Sciatic nerve (tissue), 2 donors: ENCODE measurements around the gene SH2D3A. TPM values are rescaled to one million over a fixed set of nuclear protein-coding genes. Genes with fewer than 3 reads are reported as not detected.
"Not testable (repeated sequence)": the region's sequence is repeated elsewhere in the genome, so short reads cannot be mapped to it uniquely, and the experiment has no call there.

Source experiments
- ATAC-seq: fragments of 200-7000 bp; cut with Tn5 transposase; one replicate; pipeline ENCODE4 v1.9.1; 2020; ENCODE audit warnings: mild to moderate bottlenecking, moderate library complexity
- DNase-seq: peaks from one replicate; pipeline ENCODE4 v3.0.0-alpha.2; 2020; ENCODE audit warnings: low spot score
- intact Hi-C: fragments of 100-400 bp; cut with DNase I; formaldehyde crosslinking; loops from one replicate; pipeline ENCODE4 v1.14.2; 2022
- total RNA-seq: library from RNA; stranded (reverse); fragmentation: NEBNext Ultra II Directional; extraction: Animal tissue kit (Norgen Biotek cat#: 25700); gene quantifications from one replicate; pipeline ENCODE4 v1.2.1, GENCODE V29; 2021
- donor health status: DM: no; HTN: no; CAD: no.
- donor health status: DM: no; HTN: no; CAD: no.

Gene SH2D3A
- total RNA-seq, 1 donor from 2014 or later, result 0.45 TPM

GRCh38 chr19:6766357-6767080 lies 716 bp downstream of the SH2D3A start:
- no peak for ATAC-seq
- intact Hi-C loops, result no loop called here
- DNase-seq, result no peak

- DNase-seq, result no peak
- intact Hi-C loops, result no loop called here
- no peak for ATAC-seq
Measured at GRCh38 chr19:6765738-6766356, 1.4 kb downstream of the SH2D3A start.

GRCh38 chr19:6762253-6762797 lies 4.9 kb downstream of the SH2D3A start:
- DNase-seq, ATAC-seq, intact Hi-C loops: not testable (repeated sequence)

GRCh38 chr19:6761053-6761676 lies 6.1 kb downstream of the SH2D3A start:
- DNase-seq, result no peak
- intact Hi-C loops, result no loop called here
- ATAC-seq, result no peak

- no peak for ATAC-seq
- no peak for DNase-seq
- intact Hi-C loops, result no loop called here
Measured at GRCh38 chr19:6760606-6761005, 6.6 kb downstream of the SH2D3A start.

- no peak for DNase-seq
- intact Hi-C loops, result no loop called here
- no peak for ATAC-seq
Measured at GRCh38 chr19:6754653-6755463, 12.4 kb downstream of the SH2D3A start.

GRCh38 chr19:6754136-6754535 lies 13.1 kb downstream of the SH2D3A start:
- DNase-seq (no peak), ATAC-seq (no peak)
- intact Hi-C loops, result no loop called here

- DNase-seq, result peak; percentile 88
- peak; percentile 90 for ATAC-seq
- intact Hi-C loops, result no loop called here
Measured at GRCh38 chr19:6753178-6754031, 13.8 kb downstream of the SH2D3A start.

GRCh38 chr19:6752256-6753177 lies 14.7 kb downstream of the SH2D3A start:
- intact Hi-C loops, result no loop called here
- ATAC-seq, result peak; percentile 5
- peak; percentile 66 for DNase-seq

- no peak for DNase-seq
- no peak for ATAC-seq
- intact Hi-C loops, result no loop called here
Measured at GRCh38 chr19:6751189-6751588, 16.0 kb downstream of the SH2D3A start.

GRCh38 chr19:6750062-6750461 lies 17.2 kb downstream of the SH2D3A start:
- DNase-seq, result no peak
- ATAC-seq, result peak; percentile 16
- intact Hi-C loops, result no loop called here

GRCh38 chr19:6748543-6748942 lies 18.7 kb downstream of the SH2D3A start:
- DNase-seq, intact Hi-C loops, ATAC-seq: not testable (repeated sequence)

- ATAC-seq (no peak), DNase-seq (no peak)
- intact Hi-C loops, result no loop called here
Measured at GRCh38 chr19:6745965-6746364, 21.3 kb downstream of the SH2D3A start.

GRCh38 chr19:6744381-6745301 lies 22.6 kb downstream of the SH2D3A start:
- peak; percentile 89 for ATAC-seq
- DNase-seq, result peak; percentile 91
- intact Hi-C loops, result no loop called here

GRCh38 chr19:6743714-6744380 lies 23.4 kb downstream of the SH2D3A start:
- ATAC-seq (no peak), DNase-seq (no peak)
- intact Hi-C loops, result no loop called here

- ATAC-seq (no peak), DNase-seq (no peak)
- intact Hi-C loops, result no loop called here
Measured at GRCh38 chr19:6743066-6743465, 24.2 kb downstream of the SH2D3A start.
